Neutrophil (primary cell): ENCODE results near the gene G3BP2.

Experiments used
- H3K27ac ChIP-seq: fragments of 200-600 bp; sonication (generic); 2 replicates; pipeline ENCODE4 v1.5.1; 2016; ENCODE audit warnings: mild to moderate bottlenecking, moderate library complexity
- H3K27me3 ChIP-seq: fragments of 200-600 bp; sonication (generic); 2 replicates; pipeline ENCODE4 v1.6.0; 2016; ENCODE audit warnings: mild to moderate bottlenecking
- H3K36me3 ChIP-seq: fragments of 200-600 bp; sonication (generic); 2 replicates; pipeline ENCODE4 v1.5.1; 2017
- H3K4me1 ChIP-seq, 2 experiments: fragments of 200-600 bp in 1 of 2; sonication (generic) in 1 of 2; 1 replicate in 1 of 2; 2 replicates in 1 of 2; pipeline versions ENCODE4 v1.5.1 to v1.6.1; 2013 to 2016; ENCODE audit warnings: low read depth in 1 of 2, low read length in 1 of 2, mild to moderate bottlenecking in 1 of 2, moderate library complexity in 1 of 2; ENCODE audit not compliant: control insufficient read depth in 1 of 2, insufficient read depth in 1 of 2
- H3K4me3 ChIP-seq, 2 experiments: fragments of 200-600 bp in 1 of 2; sonication (generic) in 1 of 2; 1 replicate in 1 of 2; 2 replicates in 1 of 2; pipeline ENCODE4 v1.5.1; 2013 to 2016; ENCODE audit warnings: low read depth in 1 of 2, low read length in 1 of 2, mild to moderate bottlenecking in 1 of 2, moderate library complexity in 1 of 2
- H3K9me3 ChIP-seq: fragments of 200-600 bp; sonication (generic); 2 replicates; pipeline ENCODE4 v1.5.1; 2016
- CTCF ChIP-seq: fragments of 200-600 bp; sonication (generic); IDR thresholded peaks from 2 replicates; pipeline ENCODE4 v1.5.1; 2016; ENCODE audit warnings: antibody characterized with exemption

The G3BP2 gene

GRCh38 chr4:75702919-75703411 lies 29.8 kb upstream of the G3BP2 start:
- H3K9me3 ChIP-seq, result no peaks in the 10 kb centered on the region
- TF ChIP-seq CTCF, result no peak
- H3K4me1 ChIP-seq, result peaks cover 9 to 11% of the 10 kb centered on the region in 2 experiments
- H3K36me3 ChIP-seq, result no peaks in the 10 kb centered on the region
- no peak overlapping the region for H3K4me3 ChIP-seq
- no peak overlapping the region for H3K27ac ChIP-seq
- no peaks in the 10 kb centered on the region for H3K27me3 ChIP-seq

GRCh38 chr4:75699299-75699698 lies 26.1 kb upstream of the G3BP2 start:
- TF ChIP-seq CTCF, result no peak
- peak overlapping the region; percentile 69 for H3K27ac ChIP-seq

GRCh38 chr4:75698963-75699228 lies 25.7 kb upstream of the G3BP2 start:
- H3K27ac ChIP-seq, result peak overlapping the region; percentile 69

More at GRCh38 chr4:75699299-75699698, 26.1 kb upstream of the G3BP2 start:
- Histone ChIP-seq H3K36me3 (no peaks in the 10 kb centered on the region), H3K9me3 (no peaks in the 10 kb centered on the region), H3K27me3 (no peaks in the 10 kb centered on the region), H3K4me1 (peaks cover 9 to 12% of the 10 kb centered on the region in 2 experiments), H3K4me3 (no peak overlapping the region)

GRCh38 chr4:75698162-75698962 lies 25.2 kb upstream of the G3BP2 start:
- Histone ChIP-seq H3K27ac (peak overlapping the region; percentile 69), H3K36me3 (no peaks in the 10 kb centered on the region), H3K4me1 (peaks cover 9 to 12% of the 10 kb centered on the region in 2 experiments), H3K27me3 (no peaks in the 10 kb centered on the region), H3K4me3 (peak overlapping the region; percentile 19 to 24), H3K9me3 (no peaks in the 10 kb centered on the region)
- TF ChIP-seq CTCF, result no peak

More at GRCh38 chr4:75698963-75699228, 25.7 kb upstream of the G3BP2 start:
- Histone ChIP-seq H3K4me1 (peaks cover 9 to 12% of the 10 kb centered on the region in 2 experiments), H3K4me3 (peak overlapping the region in 1 of 2 experiments; percentile 24), H3K36me3 (no peaks in the 10 kb centered on the region), H3K27me3 (no peaks in the 10 kb centered on the region), H3K9me3 (no peaks in the 10 kb centered on the region)
- no peak for TF ChIP-seq CTCF

GRCh38 chr4:75696581-75696980 lies 23.4 kb upstream of the G3BP2 start:
- H3K27ac ChIP-seq, result no peak overlapping the region
- no peak for TF ChIP-seq CTCF

More at GRCh38 chr4:75696581-75696980, 23.4 kb upstream of the G3BP2 start:
- Histone ChIP-seq H3K9me3 (no peaks in the 10 kb centered on the region), H3K27me3 (no peaks in the 10 kb centered on the region), H3K4me3 (no peak overlapping the region), H3K4me1 (peaks cover 9 to 12% of the 10 kb centered on the region in 2 experiments), H3K36me3 (no peaks in the 10 kb centered on the region)
